Loucy (cell line): ENCODE results near the gene SLC10A3.

ENCODE experiments used
- H2AFZ ChIP-seq: fragments of 200-600 bp; sonication (generic); 2 replicates; pipeline ENCODE4 v1.6.0; 2016; ENCODE audit warnings: antibody characterized with exemption, mild to moderate bottlenecking, low read length, moderate library complexity
- H3F3A ChIP-seq: fragments of 200-600 bp; 2 replicates; pipeline ENCODE4 v1.6.0; 2016; ENCODE audit warnings: antibody characterized with exemption, low read depth, mild to moderate bottlenecking
- H3K27me3 ChIP-seq: fragments of 200-600 bp; sonication (generic); 2 replicates; pipeline ENCODE4 v1.6.1; 2014; ENCODE audit warnings: low read length, mild to moderate bottlenecking; ENCODE audit not compliant: insufficient read depth, poor library complexity, severe bottlenecking
- H3K36me3 ChIP-seq: fragments of 200-600 bp; sonication (generic); 2 replicates; pipeline ENCODE4 v1.6.1; 2016; ENCODE audit warnings: low read length; ENCODE audit not compliant: insufficient read depth
- H3K4me1 ChIP-seq: fragments of 200-600 bp; sonication (generic); 2 replicates; pipeline ENCODE4 v1.5.1; 2014; ENCODE audit warnings: low read length, mild to moderate bottlenecking; ENCODE audit not compliant: insufficient read depth, poor library complexity, severe bottlenecking
- H3K4me2 ChIP-seq: fragments of 200-600 bp; sonication (generic); 2 replicates; pipeline ENCODE4 v1.6.0; 2014; ENCODE audit warnings: antibody characterized with exemption, low read length, low read depth, mild to moderate bottlenecking; ENCODE audit not compliant: poor library complexity, severe bottlenecking
- H3K4me3 ChIP-seq: fragments of 200-600 bp; sonication (generic); 2 replicates; pipeline ENCODE4 v1.5.1; 2014; ENCODE audit warnings: low read length, mild to moderate bottlenecking, mixed read lengths; ENCODE audit not compliant: poor library complexity, severe bottlenecking
- H3K79me2 ChIP-seq: fragments of 200-600 bp; sonication (generic); 2 replicates; pipeline ENCODE4 v1.6.1; 2014; ENCODE audit warnings: low read length; ENCODE audit not compliant: insufficient read depth
- H3K9ac ChIP-seq: fragments of 200-600 bp; sonication (generic); 2 replicates; pipeline ENCODE4 v1.6.0; 2014; ENCODE audit warnings: mild to moderate bottlenecking, low read depth, low read length, moderate library complexity; ENCODE audit not compliant: poor library complexity, severe bottlenecking
- H3K9me2 ChIP-seq: fragments of 200-600 bp; sonication (generic); replicated peaks from 2 replicates; pipeline ENCODE4 v1.6.1; 2016; ENCODE audit warnings: low read depth, low read length, mixed read lengths
- H3K9me3 ChIP-seq: fragments of 200-600 bp; sonication (generic); 2 replicates; pipeline ENCODE4 v1.6.1; 2014; ENCODE audit warnings: mild to moderate bottlenecking, antibody characterized with exemption, low read length, low read depth; ENCODE audit not compliant: insufficient read depth
- H4K20me1 ChIP-seq: fragments of 200-600 bp; sonication (generic); 2 replicates; pipeline ENCODE4 v1.6.0; 2014; ENCODE audit warnings: antibody characterized with exemption, low read length, mild to moderate bottlenecking; ENCODE audit not compliant: insufficient read depth, poor library complexity, severe bottlenecking
- CTCF ChIP-seq: fragments of 200-600 bp; sonication (generic); conservative IDR thresholded peaks from 2 replicates; pipeline ENCODE4 v1.5.1; 2014; ENCODE audit warnings: mild to moderate bottlenecking, antibody characterized with exemption, low read length
- EZH2phosphoT487 ChIP-seq: fragments of 200-600 bp; IDR thresholded peaks from 2 replicates; pipeline ENCODE4 v1.6.1; 2018; ENCODE audit warnings: antibody characterized with exemption, mild to moderate bottlenecking, moderate library complexity, borderline replicate concordance

Gene SLC10A3

GRCh38 chrX:154469880-154470279 lies 20.5 kb downstream of the SLC10A3 start:
- no peaks in the 10 kb centered on the region for H3K9me2 ChIP-seq
- no peaks in the 10 kb centered on the region for H3K79me2 ChIP-seq
- no peaks in the 10 kb centered on the region for H3K27me3 ChIP-seq
- H3K36me3 ChIP-seq = no peaks in the 10 kb centered on the region; the same call in 1 of the 2 replicates
- no peaks in the 10 kb centered on the region for H3K4me1 ChIP-seq
- H4K20me1 ChIP-seq = no peaks in the 10 kb centered on the region
- no peak overlapping the region for H2AFZ ChIP-seq
- no peak overlapping the region for H3K4me3 ChIP-seq
- no peaks in the 10 kb centered on the region for H3F3A ChIP-seq
- H3K9me3 ChIP-seq = no peaks in the 10 kb centered on the region
- TF ChIP-seq CTCF (no peak), EZH2phosphoT487 (no peak)
- no peak overlapping the region for H3K4me2 ChIP-seq
- no peak overlapping the region for H3K9ac ChIP-seq

- Histone ChIP-seq H3K27me3 (no peaks in the 10 kb centered on the region), H2AFZ (no peak overlapping the region), H3K4me1 (no peaks in the 10 kb centered on the region), H3K9me3 (no peaks in the 10 kb centered on the region), H3K4me2 (no peak overlapping the region), H3K4me3 (no peak overlapping the region), H3K9me2 (no peaks in the 10 kb centered on the region), H3F3A (no peaks in the 10 kb centered on the region), H4K20me1 (no peaks in the 10 kb centered on the region), H3K36me3 (no peaks in the 10 kb centered on the region; the same call in 1 of the 2 replicates), H3K79me2 (no peaks in the 10 kb centered on the region), H3K9ac (no peak overlapping the region)
- no peak for TF ChIP-seq EZH2phosphoT487
Measured at GRCh38 chrX:154469114-154469513, 21.3 kb downstream of the SLC10A3 start.

- H3K9ac ChIP-seq = no peak overlapping the region
- no peaks in the 10 kb centered on the region for H3F3A ChIP-seq
- H3K4me1 ChIP-seq = no peaks in the 10 kb centered on the region
- H3K27me3 ChIP-seq = no peaks in the 10 kb centered on the region
- H3K79me2 ChIP-seq = no peaks in the 10 kb centered on the region
- H2AFZ ChIP-seq = no peak overlapping the region
- no peaks in the 10 kb centered on the region; the same call in 1 of the 2 replicates for H3K36me3 ChIP-seq
- H4K20me1 ChIP-seq = no peaks in the 10 kb centered on the region
- no peaks in the 10 kb centered on the region for H3K9me2 ChIP-seq
- no peak overlapping the region for H3K4me3 ChIP-seq
- no peaks in the 10 kb centered on the region for H3K9me3 ChIP-seq
- H3K4me2 ChIP-seq = no peak overlapping the region
- TF ChIP-seq EZH2phosphoT487 = no peak
- no peak for TF ChIP-seq CTCF
Measured at GRCh38 chrX:154468217-154468616, 22.2 kb downstream of the SLC10A3 start.

GRCh38 chrX:154467556-154467955 lies 22.9 kb downstream of the SLC10A3 start:
- Histone ChIP-seq H2AFZ (no peak overlapping the region), H4K20me1 (no peaks in the 10 kb centered on the region), H3K9ac (no peak overlapping the region), H3K36me3 (no peaks in the 10 kb centered on the region; the same call in 1 of the 2 replicates), H3F3A (no peaks in the 10 kb centered on the region), H3K4me1 (no peaks in the 10 kb centered on the region), H3K4me2 (no peak overlapping the region), H3K27me3 (no peaks in the 10 kb centered on the region), H3K4me3 (no peak overlapping the region), H3K9me2 (no peaks in the 10 kb centered on the region), H3K79me2 (no peaks in the 10 kb centered on the region), H3K9me3 (no peaks in the 10 kb centered on the region)
- no peak for TF ChIP-seq CTCF
- no peak for TF ChIP-seq EZH2phosphoT487
